GM12864 (cell line): Measurements from ENCODE around the gene CAGE1.

Experiments used
- DNase-seq: peaks from one replicate; pipeline ENCODE4 v3.0.0-alpha.2; 2011; ENCODE audit warnings: low read depth
- H3K4me3 ChIP-seq: 2 replicates; pipeline ENCODE4 v1.5.1; 2011; ENCODE audit warnings: mild to moderate bottlenecking, low read depth, low read length, control low read depth
- TF ChIP-seq, protein P1 (sequence below): IDR thresholded peaks from 2 replicates; pipeline ENCODE4 v1.5.1; 2011; ENCODE audit warnings: low read depth, mild to moderate bottlenecking, moderate library complexity, low read length, control low read depth, inconsistent platforms; ENCODE audit errors: missing control alignments

CAGE1 gene

DNA sequence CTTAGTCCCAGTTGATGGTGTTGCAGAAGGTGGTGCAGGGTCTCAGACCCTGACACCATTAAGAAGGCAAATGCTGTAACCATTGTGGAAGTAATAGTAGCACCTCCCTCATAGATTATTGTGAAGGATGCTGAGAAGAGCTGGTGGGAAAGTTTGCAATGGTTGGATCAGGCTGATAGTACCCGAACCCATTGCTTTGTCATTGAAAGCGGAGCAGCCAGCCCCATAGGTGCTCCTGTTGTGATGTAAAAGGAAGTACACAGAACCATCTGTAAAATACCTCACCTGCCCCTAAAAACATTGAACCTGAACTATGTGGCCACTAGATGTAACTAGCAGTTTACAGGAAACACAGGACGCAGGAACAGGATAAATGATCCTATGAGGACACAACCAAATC, 31.5 kb upstream of the CAGE1 start:
- no peak overlapping the region for H3K4me3 ChIP-seq
- TF ChIP-seq, protein P1, sequence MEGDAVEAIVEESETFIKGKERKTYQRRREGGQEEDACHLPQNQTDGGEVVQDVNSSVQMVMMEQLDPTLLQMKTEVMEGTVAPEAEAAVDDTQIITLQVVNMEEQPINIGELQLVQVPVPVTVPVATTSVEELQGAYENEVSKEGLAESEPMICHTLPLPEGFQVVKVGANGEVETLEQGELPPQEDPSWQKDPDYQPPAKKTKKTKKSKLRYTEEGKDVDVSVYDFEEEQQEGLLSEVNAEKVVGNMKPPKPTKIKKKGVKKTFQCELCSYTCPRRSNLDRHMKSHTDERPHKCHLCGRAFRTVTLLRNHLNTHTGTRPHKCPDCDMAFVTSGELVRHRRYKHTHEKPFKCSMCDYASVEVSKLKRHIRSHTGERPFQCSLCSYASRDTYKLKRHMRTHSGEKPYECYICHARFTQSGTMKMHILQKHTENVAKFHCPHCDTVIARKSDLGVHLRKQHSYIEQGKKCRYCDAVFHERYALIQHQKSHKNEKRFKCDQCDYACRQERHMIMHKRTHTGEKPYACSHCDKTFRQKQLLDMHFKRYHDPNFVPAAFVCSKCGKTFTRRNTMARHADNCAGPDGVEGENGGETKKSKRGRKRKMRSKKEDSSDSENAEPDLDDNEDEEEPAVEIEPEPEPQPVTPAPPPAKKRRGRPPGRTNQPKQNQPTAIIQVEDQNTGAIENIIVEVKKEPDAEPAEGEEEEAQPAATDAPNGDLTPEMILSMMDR, result no peak
- no peak for DNase-seq

GRCh38 chr6:7419065-7419464, 29.5 kb upstream of the CAGE1 start:
- no peak overlapping the region for H3K4me3 ChIP-seq
- DNase-seq, result no peak
- TF ChIP-seq, protein P1, result no peak

DNA sequence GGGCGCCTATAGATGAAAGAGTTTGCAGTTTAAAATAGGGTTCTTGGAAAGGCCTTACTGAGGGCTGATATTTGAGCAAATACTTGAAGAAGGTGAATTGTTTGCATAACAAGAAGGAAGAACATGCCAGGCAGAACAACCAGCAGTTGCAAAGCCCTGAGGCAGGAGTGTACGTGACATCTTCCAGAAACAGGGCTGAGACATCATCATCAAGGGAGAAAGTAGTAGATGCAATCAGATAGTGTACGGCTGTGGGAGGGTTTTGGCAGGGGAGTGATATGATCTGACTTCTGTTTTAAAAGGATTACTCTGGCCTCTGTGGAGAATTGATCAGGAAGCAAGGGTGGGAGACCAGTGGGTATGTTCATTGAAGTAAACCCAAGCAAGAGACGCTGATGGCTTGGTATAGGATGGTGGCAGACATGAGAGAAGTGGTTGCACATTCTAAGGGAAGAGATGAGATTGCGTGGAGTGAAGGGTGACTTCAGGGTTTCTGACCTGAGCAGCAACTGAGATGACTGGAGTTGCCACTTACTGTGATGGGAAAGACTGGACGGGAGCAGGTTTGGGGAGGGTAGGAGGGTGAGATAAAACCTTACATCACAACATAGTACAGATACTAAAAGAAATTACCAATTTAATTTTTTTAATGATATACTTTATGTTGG, 28.8 kb upstream of the CAGE1 start:
- DNase-seq, result no peak
- no peak overlapping the region for H3K4me3 ChIP-seq
- TF ChIP-seq, protein P1, result no peak

DNA sequence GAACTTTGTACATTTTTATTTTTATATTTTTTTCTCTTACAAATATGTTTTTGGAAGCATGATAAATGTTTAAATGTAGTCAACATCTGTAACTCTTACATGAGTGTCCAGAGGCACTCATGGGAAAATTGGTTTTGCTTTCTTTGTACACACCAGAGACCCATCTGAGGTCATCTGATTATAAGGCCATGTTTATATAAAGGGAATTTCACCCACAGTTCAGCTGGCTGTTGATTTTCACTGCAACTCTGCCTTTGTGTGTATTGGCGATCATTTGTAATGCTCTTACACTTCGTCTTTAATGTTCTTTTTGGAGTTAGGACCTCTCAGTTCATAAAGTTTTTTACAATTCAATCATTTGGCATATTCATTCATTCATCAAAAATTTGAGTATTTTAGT, 28.1 kb upstream of the CAGE1 start:
- DNase-seq, result no peak
- TF ChIP-seq, protein P1, result no peak
- H3K4me3 ChIP-seq, result no peak overlapping the region

- DNase-seq, result no peak
- H3K4me3 ChIP-seq, result no peak overlapping the region
- TF ChIP-seq, protein P1, result no peak
Observed at GRCh38 chr6:7414811-7415210, 25.3 kb upstream of the CAGE1 start.

GRCh38 chr6:7413151-7413823, 23.7 kb upstream of the CAGE1 start:
- no peak for DNase-seq
- TF ChIP-seq, protein P1, result no peak
- H3K4me3 ChIP-seq, result no peak overlapping the region

- TF ChIP-seq, protein P1, result no peak
- H3K4me3 ChIP-seq, result no peak overlapping the region
- no peak for DNase-seq
Observed at GRCh38 chr6:7411328-7411727, 21.8 kb upstream of the CAGE1 start.
